ENCODE data around the gene PRPF40A. TPM values are rescaled to one million over a fixed set of nuclear protein-coding genes. Genes with fewer than 3 reads are reported as not detected.

The PRPF40A gene
- polyA plus RNA-seq, 3 donors = 56.0 to 95.4 (median 66.6) TPM

- no peak overlapping the region for H3K27ac Mint-ChIP-seq
- no peak overlapping the region for H3K4me2 ChIP-seq (replicated peaks; ENCODE audit: extremely low read depth, low read length, poor library complexity, severe bottlenecking)
- no peaks in the 10 kb centered on the region for H3K4me1 ChIP-seq (ENCODE audit: control insufficient read depth in 1 of 2, insufficient read depth in 2 of 2, low read length in 2 of 2)
- no peaks in the 10 kb centered on the region for H3K27me3 Mint-ChIP-seq (ENCODE audit: low read depth in 3 of 3)
- H3K9me3 ChIP-seq (replicated peaks in 1 of 2; ENCODE audit: control insufficient read depth in 1 of 2, insufficient read depth in 1 of 2, low read length in 2 of 2) = no peaks in the 10 kb centered on the region
- H3K79me2 ChIP-seq (ENCODE audit: insufficient read depth, low read length) = no peaks in the 10 kb centered on the region
- no peak overlapping the region for H2AFZ ChIP-seq (ENCODE audit: insufficient read depth, low read depth, low read length, poor library complexity, severe bottlenecking)
- WGBS (ENCODE audit: insufficient coverage) = no CpG with 5 or more reads among the region's 7 CpGs
- no peaks in the 10 kb centered on the region for H3K4me1 Mint-ChIP-seq
- H4K20me1 ChIP-seq (ENCODE audit: insufficient read depth, low read length) = peaks cover 9% of the 10 kb centered on the region
- H3K9me3 Mint-ChIP-seq = no peaks in the 10 kb centered on the region
- intact Hi-C loops (cut with micrococcal nuclease) = no loop called here
- no peak for DNase-seq
- H3K27ac ChIP-seq (ENCODE audit: low read depth in 1 of 2, low read length in 2 of 2) = peak overlapping the region in 1 of 2 donors; percentile 25
- H3K4me3 Mint-ChIP-seq = no peak overlapping the region
- no peaks in the 10 kb centered on the region for H3K27me3 ChIP-seq (ENCODE audit: control insufficient read depth in 2 of 2, insufficient read depth in 2 of 2, low read length in 2 of 2)
- H3K9ac ChIP-seq (ENCODE audit: insufficient read depth, low read length, poor library complexity, severe bottlenecking) = no peak overlapping the region
- peaks cover 84 to 96% of the 10 kb centered on the region in 2 donors for H3K36me3 Mint-ChIP-seq
- H3K4me3 ChIP-seq (replicated peaks in 1 of 3; ENCODE audit: low read depth in 2 of 3, low read length in 3 of 3) = no peak overlapping the region
- TF ChIP-seq CTCF (IDR thresholded peaks at IDR 0.05) = no peak
- H3K36me3 ChIP-seq (replicated peaks in 1 of 2; ENCODE audit: control insufficient read depth in 1 of 2, insufficient read depth in 2 of 2, low read length in 2 of 2) = peaks cover 94 to 100% of the 10 kb centered on the region in 2 donors
Measured at GRCh38 chr2:152664725-152665124, 52.5 kb downstream of the PRPF40A start.

- Histone ChIP-seq H3K9me3 (replicated peaks in 1 of 2; ENCODE audit: control insufficient read depth in 1 of 2, insufficient read depth in 1 of 2, low read length in 2 of 2) (no peaks in the 10 kb centered on the region), H2AFZ (ENCODE audit: insufficient read depth, low read depth, low read length, poor library complexity, severe bottlenecking) (no peak overlapping the region), H3K27ac (ENCODE audit: low read depth in 1 of 2, low read length in 2 of 2) (no peak overlapping the region), H3K36me3 (replicated peaks in 1 of 2; ENCODE audit: control insufficient read depth in 1 of 2, insufficient read depth in 2 of 2, low read length in 2 of 2) (peaks cover 90 to 100% of the 10 kb centered on the region in 2 donors), H3K4me1 (ENCODE audit: control insufficient read depth in 1 of 2, insufficient read depth in 2 of 2, low read length in 2 of 2) (no peaks in the 10 kb centered on the region), H4K20me1 (ENCODE audit: insufficient read depth, low read length) (peaks cover 9% of the 10 kb centered on the region), H3K4me2 (replicated peaks; ENCODE audit: extremely low read depth, low read length, poor library complexity, severe bottlenecking) (no peak overlapping the region), H3K9ac (ENCODE audit: insufficient read depth, low read length, poor library complexity, severe bottlenecking) (no peak overlapping the region), H3K79me2 (ENCODE audit: insufficient read depth, low read length) (no peaks in the 10 kb centered on the region), H3K27me3 (ENCODE audit: control insufficient read depth in 2 of 2, insufficient read depth in 2 of 2, low read length in 2 of 2) (no peaks in the 10 kb centered on the region), H3K4me3 (replicated peaks in 1 of 3; ENCODE audit: low read depth in 2 of 3, low read length in 3 of 3) (no peak overlapping the region)
- TF ChIP-seq CTCF (IDR thresholded peaks at IDR 0.05) = no peak
- Mint-ChIP-seq H3K4me3 (no peak overlapping the region), H3K27me3 (ENCODE audit: low read depth in 3 of 3) (no peaks in the 10 kb centered on the region), H3K9me3 (no peaks in the 10 kb centered on the region), H3K4me1 (no peaks in the 10 kb centered on the region), H3K27ac (no peak overlapping the region), H3K36me3 (peaks cover 81 to 95% of the 10 kb centered on the region in 2 donors)
- no peak for DNase-seq
- 100% methylated on average over 1 of the region's 4 CpGs for WGBS (ENCODE audit: insufficient coverage)
- intact Hi-C loops (cut with micrococcal nuclease) = no loop called here
Measured at GRCh38 chr2:152661076-152661475, 56.2 kb downstream of the PRPF40A start.
